GM20431 (cell line): ENCODE measurements around the gene LRMDA.

ENCODE experiments used
- in situ Hi-C: fragments of 300-500 bp; cut with MseI, MboI; formaldehyde crosslinking; loops from one replicate; pipeline ENCODE4 v1.15.0; 2020; ENCODE audit warnings: low sequenced_read_pairs; ENCODE audit not compliant: unreplicated experiment

LRMDA gene

DNA sequence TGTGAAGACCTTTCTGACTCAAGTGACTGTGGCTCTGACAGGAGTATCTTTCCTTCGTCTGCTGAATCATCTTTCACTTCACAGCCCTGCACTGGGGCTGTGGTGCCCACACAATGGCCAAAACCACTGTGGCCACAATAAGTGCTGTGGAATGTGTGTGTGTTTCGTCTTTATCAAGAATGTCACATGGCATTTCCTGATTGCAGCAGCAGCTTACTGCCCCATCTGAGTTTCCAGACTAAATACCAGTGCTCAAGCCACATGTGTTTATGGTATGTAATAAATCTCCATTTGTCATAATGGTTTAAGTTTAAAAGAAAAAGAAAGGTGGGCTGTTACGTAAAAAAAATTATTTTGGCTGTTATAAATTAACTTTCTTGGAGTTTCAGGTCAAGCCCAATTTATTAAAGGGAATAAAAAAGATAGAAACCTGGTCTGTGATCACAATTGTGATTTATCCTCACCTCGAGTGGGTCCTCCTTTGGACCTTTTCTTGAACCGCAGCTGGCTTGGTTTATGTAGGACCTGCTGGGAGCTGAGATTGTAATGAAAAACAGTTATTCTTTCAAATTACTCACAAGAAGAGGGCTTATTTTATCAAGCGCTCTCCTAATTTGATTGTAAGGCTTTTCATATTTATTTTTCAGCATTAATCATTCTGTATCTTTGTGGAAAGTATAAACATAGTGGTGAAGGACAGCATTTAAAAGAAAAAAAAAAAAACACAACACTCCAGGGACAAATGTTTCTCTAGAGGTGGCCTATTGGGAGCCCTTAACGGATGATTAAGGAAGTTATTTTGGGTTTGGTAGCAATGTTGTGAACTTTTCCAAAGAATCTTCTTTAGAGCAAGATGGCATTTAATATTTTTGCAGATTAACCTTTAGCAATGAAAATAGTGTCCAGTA lies 116.2 kb downstream of the LRMDA start:
- in situ Hi-C loops, result no loop called here

DNA sequence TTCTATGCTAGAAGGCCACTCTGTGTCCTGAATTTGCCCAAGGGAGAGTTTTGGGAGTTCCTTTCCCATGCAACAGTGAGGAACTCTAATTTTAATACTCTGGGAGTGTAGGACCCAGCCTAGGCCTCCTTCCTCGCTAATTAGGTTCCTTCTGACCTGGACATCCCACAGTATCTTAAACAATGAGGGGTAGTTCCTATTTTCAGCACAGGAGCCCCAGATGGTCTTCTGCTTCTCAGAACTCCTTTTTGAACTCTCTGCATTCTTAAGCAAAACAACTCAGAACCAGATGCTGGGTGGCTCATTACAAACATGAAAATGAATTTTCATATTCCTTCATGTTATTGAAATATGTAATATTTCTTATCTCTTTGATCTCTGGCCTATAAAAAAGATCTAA lies 116.9 kb downstream of the LRMDA start:
- in situ Hi-C loops, result no loop called here

DNA sequence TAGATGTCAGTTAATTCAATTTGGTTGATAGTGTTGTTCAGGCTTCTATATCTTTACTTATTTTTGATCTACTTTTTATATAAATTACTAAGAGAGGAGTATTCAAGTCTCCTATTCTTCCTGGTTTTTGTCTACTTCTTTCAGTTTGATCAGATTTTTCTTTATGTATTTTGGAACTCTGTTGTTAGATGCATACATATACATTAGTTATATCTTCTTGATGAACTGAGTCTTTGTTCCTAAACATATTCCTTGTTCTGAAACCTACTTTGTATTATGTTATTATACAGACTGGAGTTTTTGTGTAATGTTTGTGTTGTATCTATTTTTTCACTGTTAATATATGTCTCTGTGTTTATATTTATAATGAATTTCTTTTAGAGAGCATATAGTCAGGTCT lies 118.8 kb downstream of the LRMDA start:
- in situ Hi-C loops, result no loop called here

GRCh38 chr10:75552171-75552570 lies 120.7 kb downstream of the LRMDA start:
- in situ Hi-C loops, result no loop called here

DNA sequence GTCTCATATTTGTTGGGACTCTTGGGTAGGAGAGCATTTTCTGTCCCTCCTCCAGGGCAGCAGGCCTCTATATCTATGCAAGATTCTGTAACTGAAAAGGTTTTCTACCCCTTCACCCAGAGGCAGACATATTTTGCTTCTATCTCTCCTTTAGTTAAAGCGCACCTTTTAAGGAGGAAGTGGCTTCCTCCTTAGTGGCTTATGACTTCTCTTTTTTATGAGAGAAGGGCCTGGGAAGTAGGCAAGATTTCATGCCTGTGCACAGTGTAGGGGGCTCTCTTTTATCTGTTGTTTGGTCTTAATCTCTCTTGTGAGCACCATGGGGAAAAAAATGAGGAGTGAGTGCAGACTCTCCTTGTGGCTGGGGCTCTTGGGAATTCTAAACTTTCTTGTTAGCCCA lies 122.1 kb downstream of the LRMDA start:
- in situ Hi-C loops, result no loop called here

DNA sequence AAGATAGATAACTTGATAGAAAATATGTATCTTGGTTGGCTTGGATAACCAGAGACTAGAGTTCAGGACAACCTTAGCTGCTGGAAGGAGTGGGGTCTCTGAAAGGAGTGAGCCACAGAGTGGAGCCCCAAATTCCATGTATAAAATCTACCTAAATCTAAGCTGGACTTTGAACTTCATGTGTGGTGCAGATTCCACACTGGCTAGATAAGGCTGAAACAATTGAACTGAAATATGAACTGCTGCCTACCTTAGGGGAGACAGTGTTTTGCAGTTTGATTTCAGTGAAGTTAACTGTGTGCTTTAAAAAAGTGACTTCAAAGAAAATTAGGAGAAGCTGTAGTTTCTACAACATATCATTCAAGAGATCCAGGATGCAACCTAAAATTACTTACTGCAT lies 123.9 kb downstream of the LRMDA start:
- in situ Hi-C loops, result no loop called here

DNA sequence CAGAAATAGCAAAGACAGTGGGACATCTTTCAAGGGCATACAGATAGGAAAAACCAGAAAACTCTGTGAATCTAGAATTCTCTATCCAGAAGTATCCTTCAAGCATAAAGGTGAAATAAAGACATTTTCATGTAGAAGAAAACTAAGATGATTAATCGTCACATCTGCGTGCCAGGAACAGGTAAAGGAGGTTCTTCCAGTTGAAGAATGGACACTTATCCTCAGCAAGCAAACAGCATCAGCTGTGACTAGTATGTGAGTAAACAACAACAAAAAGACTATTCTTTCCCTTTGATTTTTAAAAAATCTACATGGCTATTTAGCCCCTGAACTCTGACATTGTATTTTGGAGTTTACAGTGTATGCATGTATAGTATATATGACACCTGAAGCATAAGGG lies 124.9 kb downstream of the LRMDA start:
- in situ Hi-C loops, result no loop called here

DNA sequence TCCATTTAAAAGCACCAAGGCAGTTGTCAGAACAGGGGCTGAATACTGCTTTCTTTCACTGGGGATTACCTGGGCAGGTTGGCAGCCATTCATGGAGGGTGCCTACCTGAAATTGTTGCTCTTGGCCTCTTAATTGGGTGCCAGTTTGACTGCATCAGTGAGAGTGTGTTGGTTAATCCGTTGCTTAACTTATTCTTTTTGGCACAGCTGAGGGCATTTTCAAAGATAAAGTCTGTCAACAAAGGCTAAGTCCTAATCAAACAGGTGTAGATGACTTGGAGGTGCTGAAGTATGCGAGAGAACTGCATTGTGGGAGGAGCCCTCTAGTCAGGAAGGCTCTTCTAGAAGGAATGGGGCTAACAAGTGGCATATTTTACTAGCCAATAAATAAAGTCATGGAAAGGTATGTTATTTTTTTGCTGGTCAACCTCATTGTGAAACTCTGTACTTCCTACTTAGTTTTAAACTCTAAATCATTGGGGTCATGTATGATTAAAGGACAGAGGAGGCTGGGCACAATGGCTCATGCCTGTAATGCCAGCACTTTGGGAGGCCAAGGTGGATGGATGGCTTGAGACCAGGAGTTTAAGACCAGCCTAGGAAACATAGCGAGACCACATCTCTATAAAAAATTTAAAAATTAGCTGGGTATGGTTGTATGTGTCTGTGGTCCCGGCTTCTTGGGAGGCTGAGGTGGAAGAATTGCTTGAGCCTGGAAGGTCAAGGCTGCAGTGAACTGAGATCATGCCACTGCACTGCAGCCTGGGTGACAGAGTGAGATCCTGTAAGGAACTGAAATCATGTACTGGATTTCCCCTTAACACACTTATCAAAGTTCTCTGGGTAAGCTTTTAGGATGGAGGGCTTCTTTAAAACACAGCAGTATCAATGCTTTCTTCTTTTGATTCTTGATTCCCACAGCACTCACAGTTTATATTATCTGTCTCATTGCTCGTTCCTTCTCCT lies 134.1 kb downstream of the LRMDA start:
- in situ Hi-C loops, result no loop called here

- in situ Hi-C loops, result no loop called here
These were observed 137.2 kb downstream of the LRMDA start for GRCh38 chr10:75568450-75569130.

- in situ Hi-C loops, result no loop called here
These were observed 138.1 kb downstream of the LRMDA start for GRCh38 chr10:75569506-75569905.

DNA sequence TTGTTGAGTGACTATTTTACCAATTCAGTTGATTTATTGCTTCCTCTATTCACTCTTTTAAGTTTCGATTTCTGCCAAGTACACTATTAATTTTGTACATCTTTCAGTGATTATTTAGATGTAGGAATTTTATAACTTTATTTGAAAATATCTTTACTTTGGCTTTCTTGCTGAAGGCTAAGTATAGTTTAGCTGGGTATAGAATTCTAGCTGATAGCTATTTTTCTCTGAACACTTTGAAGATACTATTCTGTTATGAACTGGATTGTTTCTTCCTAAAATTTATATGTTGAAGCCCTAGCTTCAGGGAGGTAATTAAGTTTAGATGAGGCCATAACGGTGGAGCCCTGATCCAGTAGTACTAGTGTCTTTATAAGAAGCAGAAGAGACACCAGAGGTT lies 141.1 kb downstream of the LRMDA start:
- in situ Hi-C loops, result no loop called here

- in situ Hi-C loops, result no loop called here
These were observed 144.5 kb downstream of the LRMDA start for GRCh38 chr10:75575940-75576339.

GRCh38 chr10:75582102-75582501 lies 150.7 kb downstream of the LRMDA start:
- in situ Hi-C loops, result no loop called here

DNA sequence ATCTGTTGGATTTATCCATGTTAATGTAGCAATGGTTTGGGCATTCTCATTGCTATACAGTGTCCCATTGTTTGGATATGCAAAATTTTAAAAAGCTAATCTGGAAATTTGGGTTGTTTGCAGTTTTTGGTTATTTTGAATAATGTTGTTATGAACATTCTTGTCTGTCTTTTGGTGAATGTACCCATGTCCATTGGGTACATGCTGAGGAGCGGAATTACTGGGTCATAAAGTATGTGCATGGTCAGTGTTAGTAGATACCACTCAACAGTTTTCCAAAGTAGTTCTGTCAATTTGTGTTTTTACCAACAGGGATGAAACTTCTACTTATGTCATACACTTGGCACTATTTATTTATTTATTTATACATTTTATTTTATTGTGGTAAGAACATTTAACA lies 153.9 kb downstream of the LRMDA start:
- in situ Hi-C loops, result no loop called here

DNA sequence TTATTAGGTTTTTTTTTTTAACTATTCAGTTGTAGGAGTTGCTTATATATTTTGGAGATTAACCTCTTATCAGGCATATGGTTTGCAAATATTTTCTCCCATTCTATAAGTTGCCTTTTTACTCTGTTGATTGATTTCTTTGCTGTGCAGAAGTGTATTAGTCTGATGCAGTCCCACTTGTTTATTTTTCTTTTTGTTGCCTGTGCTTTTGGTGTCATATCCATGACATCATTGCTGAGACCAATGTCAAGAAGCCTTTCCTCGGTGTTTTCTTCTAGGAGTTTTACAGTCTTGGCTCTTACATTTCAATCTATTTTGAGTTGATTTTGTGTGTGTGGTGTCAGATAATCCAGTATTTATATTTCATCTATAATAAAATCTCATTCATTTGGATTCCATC lies 155.4 kb downstream of the LRMDA start:
- in situ Hi-C loops, result no loop called here

DNA sequence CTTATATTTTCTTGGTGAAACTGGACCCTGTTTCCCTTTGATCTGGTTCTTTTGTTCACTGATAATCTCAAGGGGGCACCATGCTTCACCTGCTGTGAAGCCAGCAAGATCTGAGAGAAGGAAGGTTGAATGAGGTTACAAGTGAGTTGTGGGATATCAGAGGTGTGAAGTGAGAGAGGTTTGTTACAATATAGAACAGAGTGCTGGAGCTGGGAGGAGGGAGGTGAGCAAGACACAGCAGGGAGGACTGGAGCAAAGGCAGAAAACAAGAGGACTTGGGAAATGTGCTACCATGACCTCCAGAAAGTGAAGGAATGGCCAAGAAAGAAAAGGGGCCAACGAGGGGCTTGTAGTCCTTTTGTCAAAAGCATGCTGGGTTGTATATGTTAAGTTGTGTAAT lies 156.6 kb downstream of the LRMDA start:
- in situ Hi-C loops, result no loop called here

- in situ Hi-C loops, result no loop called here
These were observed 158.7 kb downstream of the LRMDA start for GRCh38 chr10:75589895-75590654.

GRCh38 chr10:75592151-75592787 lies 160.8 kb downstream of the LRMDA start:
- in situ Hi-C loops, result no loop called here
